Esophagus muscularis mucosa (tissue), 4 donors: ENCODE results near the gene RAB11FIP3.

Experiments
- EP300 ChIP-seq: sonication (generic); formaldehyde crosslinking; IDR thresholded peaks from one replicate; pipeline ENCODE4 v1.6.1; 2017; ENCODE audit warnings: antibody characterized with exemption
- POLR2A ChIP-seq: fragments of 450-650 bp; IDR thresholded peaks from one replicate; pipeline ENCODE4 v1.6.1; 2017; ENCODE audit warnings: antibody characterized with exemption, moderate library complexity, mild to moderate bottlenecking, low read depth
- POLR2AphosphoS5 ChIP-seq, 2 donors: sonication (generic); formaldehyde crosslinking; IDR thresholded peaks; one replicate each; pipeline ENCODE4 v1.6.1; 2017; ENCODE audit warnings: antibody characterized with exemption in 2 of 2
- TF ChIP-seq, protein P1 (sequence below), 3 experiments: fragments of 200-600 bp in 2 of 3; fragments of 450-650 bp in 1 of 3; sonication (generic) in 2 of 3; IDR thresholded peaks; one replicate each; pipeline ENCODE4 v1.5.1; 2017 to 2019; ENCODE audit warnings: antibody characterized with exemption in 3 of 3, mild to moderate bottlenecking in 2 of 3, moderate library complexity in 1 of 3

DNA sequence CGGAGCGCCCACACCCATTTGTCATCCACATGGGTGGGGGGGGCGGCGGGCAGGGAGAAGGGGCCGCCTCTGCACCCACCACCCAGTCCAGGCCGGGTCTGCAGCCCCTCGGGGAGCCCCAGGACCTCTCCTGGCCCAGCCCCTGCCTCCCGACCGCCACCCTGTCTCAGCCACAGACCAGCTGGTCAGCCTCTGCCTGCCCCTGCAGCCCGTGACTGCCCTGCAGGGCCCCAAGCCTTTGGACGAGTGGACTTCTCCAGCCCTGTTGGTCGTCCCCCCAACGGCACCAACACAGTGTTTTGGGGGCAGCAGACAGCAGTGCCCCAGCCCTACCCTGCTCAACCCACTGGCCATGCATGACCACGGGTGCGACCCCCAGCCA lies 136.0 kb downstream of the RAB11FIP3 start:
- TF ChIP-seq, protein P1, sequence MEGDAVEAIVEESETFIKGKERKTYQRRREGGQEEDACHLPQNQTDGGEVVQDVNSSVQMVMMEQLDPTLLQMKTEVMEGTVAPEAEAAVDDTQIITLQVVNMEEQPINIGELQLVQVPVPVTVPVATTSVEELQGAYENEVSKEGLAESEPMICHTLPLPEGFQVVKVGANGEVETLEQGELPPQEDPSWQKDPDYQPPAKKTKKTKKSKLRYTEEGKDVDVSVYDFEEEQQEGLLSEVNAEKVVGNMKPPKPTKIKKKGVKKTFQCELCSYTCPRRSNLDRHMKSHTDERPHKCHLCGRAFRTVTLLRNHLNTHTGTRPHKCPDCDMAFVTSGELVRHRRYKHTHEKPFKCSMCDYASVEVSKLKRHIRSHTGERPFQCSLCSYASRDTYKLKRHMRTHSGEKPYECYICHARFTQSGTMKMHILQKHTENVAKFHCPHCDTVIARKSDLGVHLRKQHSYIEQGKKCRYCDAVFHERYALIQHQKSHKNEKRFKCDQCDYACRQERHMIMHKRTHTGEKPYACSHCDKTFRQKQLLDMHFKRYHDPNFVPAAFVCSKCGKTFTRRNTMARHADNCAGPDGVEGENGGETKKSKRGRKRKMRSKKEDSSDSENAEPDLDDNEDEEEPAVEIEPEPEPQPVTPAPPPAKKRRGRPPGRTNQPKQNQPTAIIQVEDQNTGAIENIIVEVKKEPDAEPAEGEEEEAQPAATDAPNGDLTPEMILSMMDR (IDR thresholded peaks at IDR 0.05): no peak
- TF ChIP-seq EP300: no peak
- no peak for TF ChIP-seq POLR2A
- no peak for TF ChIP-seq POLR2AphosphoS5 (IDR thresholded peaks at IDR 0.05)
